GM12878 (cell line): ENCODE measurements around the gene GORASP2. TPM values are rescaled to one million over a fixed set of nuclear protein-coding genes. Genes with fewer than 3 reads are reported as not detected.

ENCODE experiments used
- ATAC-seq: fragments of 200-7000 bp; cut with Tn5 transposase; 3 replicates; pipeline ENCODE4 v1.9.1; 2020; ENCODE audit warnings: mild to moderate bottlenecking, moderate library complexity
- BruUV-seq: library from RNA; stranded (reverse); fragments of 400-500 nt; replicated peaks from 2 replicates; lab custom pipeline; 2021; lab: Mats Ljungman, UMichigan
- CTCF ChIA-PET: fragments of 300-600 bp; sonication (Branson Sonifier 250); formaldehyde crosslinking; extraction: SDS; loops from one replicate; lab custom pipeline; 2021; ENCODE audit warnings: inconsistent platforms; lab: Yijun Ruan, JAX
- POLR2A ChIA-PET: fragments of 350-600 bp; formaldehyde crosslinking; extraction: SDS; loops from one replicate; lab custom pipeline; 2021; ENCODE audit warnings: inconsistent platforms; lab: Charles Lee
- RAD21 ChIA-PET: fragments of 300-600 bp; sonication (Branson Sonifier 250); formaldehyde crosslinking; loops from one replicate; lab custom pipeline; 2023; ENCODE audit warnings: antibody characterized with exemption; ENCODE audit not compliant: unreplicated experiment; lab: Charles Lee
- SMC1A ChIA-PET: fragments of 300-600 bp; sonication (Branson Sonifier 250); formaldehyde crosslinking; loops from one replicate; lab custom pipeline; 2023; ENCODE audit not compliant: unreplicated experiment, uncharacterized antibody; lab: Charles Lee
- DNase-seq: peaks from one replicate; pipeline ENCODE4 v3.0.0-alpha.2; 2011; ENCODE audit warnings: low read depth, low spot score
- FAIRE-seq: peaks from 3 replicates; lab custom pipeline; 2011; peaks lifted over from hg19 to GRCh38; lab: Jason Lieb, UNC
- H2AFZ ChIP-seq: 2 replicates; pipeline ENCODE4 v1.6.0; 2011; ENCODE audit warnings: low read depth, low read length, control low read depth; ENCODE audit not compliant: control insufficient read depth
- H3K27ac ChIP-seq: 2 replicates; pipeline ENCODE4 v1.5.1; 2011; ENCODE audit warnings: control low read depth; ENCODE audit not compliant: control insufficient read depth, insufficient read depth
- H3K27me3 ChIP-seq, 2 experiments: replicated peaks in 1 of 2; 2 replicates each; pipeline versions ENCODE4 v1.6.0 to v1.6.1; 2011; ENCODE audit warnings: low read length in 1 of 2; ENCODE audit not compliant: control insufficient read depth in 2 of 2, insufficient read depth in 2 of 2
- H3K36me3 ChIP-seq, 2 experiments: 2 replicates each; pipeline ENCODE4 v1.5.1; 2011; ENCODE audit warnings: low read length in 1 of 2; ENCODE audit not compliant: control insufficient read depth in 2 of 2, insufficient read depth in 2 of 2
- H3K4me1 ChIP-seq: 2 replicates; pipeline ENCODE4 v1.6.1; 2011; ENCODE audit warnings: mild to moderate bottlenecking, low read length, moderate library complexity, mixed read lengths; ENCODE audit not compliant: control insufficient read depth, insufficient read depth
- H3K4me2 ChIP-seq: 2 replicates; pipeline ENCODE4 v1.6.0; 2011; ENCODE audit warnings: control low read depth; ENCODE audit not compliant: control insufficient read depth, insufficient read depth
- H3K4me3 ChIP-seq: fragments of 200-600 bp; sonication (generic); 2 replicates; pipeline ENCODE4 v1.5.1; 2016
- H3K79me2 ChIP-seq: 2 replicates; pipeline ENCODE4 v1.6.0; 2011; ENCODE audit warnings: low read length; ENCODE audit not compliant: control insufficient read depth, insufficient read depth
- H3K9ac ChIP-seq: 2 replicates; pipeline ENCODE4 v1.8.0; 2011; ENCODE audit warnings: low read length, control low read depth, mixed read lengths; ENCODE audit not compliant: control insufficient read depth, insufficient read depth
- H3K9me3 ChIP-seq: replicated peaks from 3 replicates; pipeline ENCODE4 v1.5.1; 2011; ENCODE audit warnings: mild to moderate bottlenecking, low read length; ENCODE audit not compliant: control insufficient read depth, insufficient read depth
- H4K20me1 ChIP-seq: 2 replicates; pipeline ENCODE4 v1.6.0; 2011; ENCODE audit not compliant: control insufficient read depth, insufficient read depth
- ATF7 ChIP-seq: fragments of 450-650 bp; IDR thresholded peaks from 2 replicates; pipeline ENCODE4 v1.6.1; 2016; ENCODE audit warnings: low read depth, mild to moderate bottlenecking
- BCL11A ChIP-seq: IDR thresholded peaks from 2 replicates; pipeline ENCODE4 v1.6.1; 2011; ENCODE audit warnings: low read depth, low read length
- FOS ChIP-seq: IDR thresholded peaks from 3 replicates; pipeline ENCODE4 v1.6.1; 2011; ENCODE audit warnings: borderline replicate concordance; ENCODE audit not compliant: insufficient read length; ENCODE audit errors: extremely low read depth
- POU2F2 ChIP-seq: IDR thresholded peaks from 3 replicates; pipeline ENCODE4 v1.6.1; 2011; ENCODE audit warnings: low read depth, mild to moderate bottlenecking, low read length, borderline replicate concordance
- ZNF687 ChIP-seq: fragments of 450-650 bp; IDR thresholded peaks from 2 replicates; pipeline ENCODE4 v1.6.1; 2017; ENCODE audit warnings: mild to moderate bottlenecking, moderate library complexity
- WGBS: methylation state at CpG from one replicate; pipeline ENCODE4 v1.1.6; 2016; ENCODE audit warnings: low lambda C conversion rate; ENCODE audit not compliant: insufficient replicate concordance, insufficient coverage; ENCODE audit errors: missing lambda C conversion rate; 5-methylcytosine and 5-hydroxymethylcytosine counted together
- in situ Hi-C: fragments of 300-500 bp; cut with MboI; formaldehyde crosslinking; loops from 9 replicates; pipeline ENCODE4 v1.14.3; 2018; ENCODE audit warnings: mixed read lengths
- intact Hi-C: fragments of 100-400 bp; cut with micrococcal nuclease; formaldehyde crosslinking; loops from one replicate; pipeline ENCODE4 v1.14.2; 2022; ENCODE audit not compliant: unreplicated experiment
- polyA plus RNA-seq, 11 experiments: library from polyadenylated mRNA; depleted of rRNA in 4 of 11; unstranded in 6 of 11; stranded (reverse) in 5 of 11; fragments of >200 nt; fragmentation: Nextera tagmentation in 4 of 11; fragmentation: Illumina TruSeq in 1 of 11; extraction: Ambion mirVana in 4 of 11; extraction: Trizol in 1 of 11; gene quantifications; 1 replicate in 1 of 11; 2 replicates in 10 of 11; pipeline versions ENCODE4 v1.2.1 to v1.2.3, GENCODE V29; 2011 to 2016; ENCODE audit warnings: inconsistent platforms in 2 of 11, missing spikeins in 2 of 11, low read depth in 1 of 11
- total RNA-seq, 4 experiments: library from RNA; depleted of rRNA in 3 of 4; stranded (reverse); fragments of >200 nt in 3 of 4; fragmentation: Illumina TruSeq in 1 of 4; extraction: Trizol in 1 of 4; gene quantifications; 2 replicates each; pipeline versions ENCODE4 v1.2.1 to v1.2.3, GENCODE V29; 2013 to 2021

Gene GORASP2
- total and polyA plus RNA-seq, 10 of the 15 experiments (the other 5 are each of a cell fraction or from before 2014, with no cell fraction given): 26.3 to 169 (median 103) TPM

GRCh38 chr2:170953941-170954340 is 24.9 kb downstream of the GORASP2 start:
- ChIA-PET CTCF (interaction anchor here (5.7 kb wide), 1 partner anchor 24 kb away, joined by 40 read pairs; the partner anchor contains the start of gene GORASP2), SMC1A (interaction anchor here (0.6 kb wide), 1 partner anchor 1132 kb away, joined by 3 read pairs; no protein-coding TSS in a partner anchor), RAD21 (no interaction called here), POLR2A (no interaction called here)
- peaks cover 4% of the 10 kb centered on the region; the same call in 1 of the 2 replicates for H4K20me1 ChIP-seq
- H3K9me3 ChIP-seq: no peaks in the 10 kb centered on the region
- H3K79me2 ChIP-seq: peaks cover 2% of the 10 kb centered on the region; the same call in 1 of the 2 replicates
- no peaks in the 10 kb centered on the region for H3K27me3 ChIP-seq
- in situ Hi-C loops: loop anchor here (25.0 kb wide), 1 partner anchor 483 kb away; the partner anchor contains the start of genes DCAF17 and METTL8
- peaks cover 21% of the 10 kb centered on the region for H3K4me1 ChIP-seq
- ATAC-seq: no peak
- H2AFZ ChIP-seq: no peak overlapping the region
- no peak for FAIRE-seq
- peaks cover 22 to 44% of the 10 kb centered on the region in 2 experiments for H3K36me3 ChIP-seq
- BruUV-seq: TSS peak; percentile 27
- no peak for TF ChIP-seq FOS
- TF ChIP-seq POU2F2: no peak
- TF ChIP-seq ZNF687: no peak
- 0 out of 2 replicates have a peak, but pooled peaks have one; percentile 29 for TF ChIP-seq ATF7
- TF ChIP-seq BCL11A: no peak
- no peak overlapping the region for H3K4me3 ChIP-seq
- no peak for DNase-seq
- H3K9ac ChIP-seq: no peak overlapping the region
- H3K4me2 ChIP-seq: no peak overlapping the region
- whole genome bisulfite sequencing: 74% methylated on average over 4 of the region's 4 CpGs
- intact Hi-C loops: no loop called here
- no peak overlapping the region for H3K27ac ChIP-seq
